AG10803 (cell line): ENCODE results near the gene MAOA.
"Not testable (repeated sequence)": the region's sequence is repeated elsewhere in the genome, so short reads cannot be mapped to it uniquely, and the experiment has no call there.

Source experiments
- DNase-seq: peaks from one replicate; pipeline ENCODE4 v3.0.0; 2010; ENCODE audit warnings: low read depth
- H3K4me3 ChIP-seq: 2 replicates; pipeline ENCODE4 v1.5.1; 2011; ENCODE audit warnings: mild to moderate bottlenecking, low read length, control low read depth
- TF ChIP-seq, protein P1 (sequence below): conservative IDR thresholded peaks from 2 replicates; pipeline ENCODE4 v1.5.1; 2011; ENCODE audit warnings: mild to moderate bottlenecking, low read length, control low read depth, inconsistent platforms

Gene MAOA

DNA sequence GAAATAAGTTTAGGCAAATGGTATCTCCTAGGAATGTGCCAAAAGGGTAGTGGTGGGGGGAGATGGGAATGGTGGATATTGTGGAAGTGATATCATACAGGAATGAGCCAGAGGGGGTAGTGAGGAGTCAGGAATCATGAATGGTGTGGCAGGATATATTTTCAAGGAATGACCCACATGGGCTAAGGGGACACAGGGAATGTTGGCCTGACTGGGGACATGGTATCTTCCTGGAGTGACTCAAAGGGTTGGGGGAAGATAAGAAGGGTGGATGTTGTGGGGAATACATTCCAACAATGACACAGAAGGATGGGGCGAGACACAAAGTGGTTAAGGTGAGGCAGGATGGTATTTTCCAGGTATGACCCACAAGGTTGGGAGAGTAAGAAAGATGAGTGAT lies 60.6 kb downstream of the MAOA start:
- DNase-seq = no peak
- TF ChIP-seq, protein P1, sequence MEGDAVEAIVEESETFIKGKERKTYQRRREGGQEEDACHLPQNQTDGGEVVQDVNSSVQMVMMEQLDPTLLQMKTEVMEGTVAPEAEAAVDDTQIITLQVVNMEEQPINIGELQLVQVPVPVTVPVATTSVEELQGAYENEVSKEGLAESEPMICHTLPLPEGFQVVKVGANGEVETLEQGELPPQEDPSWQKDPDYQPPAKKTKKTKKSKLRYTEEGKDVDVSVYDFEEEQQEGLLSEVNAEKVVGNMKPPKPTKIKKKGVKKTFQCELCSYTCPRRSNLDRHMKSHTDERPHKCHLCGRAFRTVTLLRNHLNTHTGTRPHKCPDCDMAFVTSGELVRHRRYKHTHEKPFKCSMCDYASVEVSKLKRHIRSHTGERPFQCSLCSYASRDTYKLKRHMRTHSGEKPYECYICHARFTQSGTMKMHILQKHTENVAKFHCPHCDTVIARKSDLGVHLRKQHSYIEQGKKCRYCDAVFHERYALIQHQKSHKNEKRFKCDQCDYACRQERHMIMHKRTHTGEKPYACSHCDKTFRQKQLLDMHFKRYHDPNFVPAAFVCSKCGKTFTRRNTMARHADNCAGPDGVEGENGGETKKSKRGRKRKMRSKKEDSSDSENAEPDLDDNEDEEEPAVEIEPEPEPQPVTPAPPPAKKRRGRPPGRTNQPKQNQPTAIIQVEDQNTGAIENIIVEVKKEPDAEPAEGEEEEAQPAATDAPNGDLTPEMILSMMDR = no peak
- H3K4me3 ChIP-seq = no peak overlapping the region

DNA sequence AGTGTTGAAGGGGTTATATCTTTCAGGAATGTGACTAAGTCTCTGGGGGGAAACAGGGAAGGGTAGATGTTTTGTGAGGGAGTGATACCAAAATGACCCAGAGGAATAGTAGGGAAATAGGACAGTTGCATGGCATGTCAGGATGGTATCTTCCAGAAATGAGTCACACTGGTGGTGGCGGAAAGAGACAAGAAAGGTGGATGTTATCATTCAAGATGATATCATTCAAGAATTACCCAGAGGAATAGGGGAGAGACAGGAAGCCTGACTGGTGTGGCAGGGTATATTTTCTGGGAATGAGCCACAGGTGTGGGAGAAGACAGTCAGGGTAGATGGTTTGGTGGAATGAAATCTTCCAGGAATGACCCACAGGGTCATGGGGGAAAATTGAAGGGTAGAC lies 61.1 kb downstream of the MAOA start:
- TF ChIP-seq, protein P1 = no peak
- DNase-seq = no peak
- no peak overlapping the region for H3K4me3 ChIP-seq

DNA sequence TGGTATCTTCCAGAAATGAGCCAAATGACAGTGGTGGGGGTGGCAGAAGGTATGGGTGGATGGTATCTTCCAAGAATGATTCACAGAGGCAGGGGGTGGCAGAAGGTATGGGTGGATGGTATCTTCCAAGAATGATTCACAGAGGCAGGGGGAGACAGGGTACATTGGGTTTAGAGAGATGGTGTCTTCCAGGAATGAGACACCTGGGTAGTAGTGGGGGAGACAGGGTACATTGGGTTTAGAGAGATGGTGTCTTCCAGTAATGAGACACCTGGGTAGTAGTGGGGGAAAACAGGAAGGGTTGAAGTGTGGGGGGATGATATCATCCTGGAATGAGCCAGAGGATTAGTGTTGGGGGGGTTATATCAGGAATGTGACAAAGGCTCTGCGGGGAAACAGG lies 62.0 kb downstream of the MAOA start:
- TF ChIP-seq, protein P1 = no peak
- DNase-seq = no peak
- no peak overlapping the region for H3K4me3 ChIP-seq

DNA sequence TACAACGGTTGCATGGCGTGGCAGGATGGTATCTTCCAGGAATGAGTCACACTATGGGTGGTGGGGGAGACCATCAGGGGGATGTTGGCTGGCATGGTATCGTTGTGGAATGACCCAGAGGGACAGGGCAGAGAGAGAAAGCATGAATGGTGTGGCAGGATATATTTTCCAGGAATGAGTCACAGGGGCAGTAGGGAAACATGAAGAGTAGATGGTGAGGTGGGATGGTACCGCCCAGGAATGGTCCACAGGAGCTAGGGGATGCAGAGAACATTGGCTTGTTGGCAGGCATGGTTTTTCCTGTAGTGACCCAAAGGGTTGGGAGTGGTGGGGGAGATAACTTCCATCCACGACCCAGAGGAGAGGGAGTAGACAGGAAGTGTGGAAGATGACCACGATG lies 62.4 kb downstream of the MAOA start:
- DNase-seq = no peak
- TF ChIP-seq, protein P1 = no peak
- no peak overlapping the region for H3K4me3 ChIP-seq

DNA sequence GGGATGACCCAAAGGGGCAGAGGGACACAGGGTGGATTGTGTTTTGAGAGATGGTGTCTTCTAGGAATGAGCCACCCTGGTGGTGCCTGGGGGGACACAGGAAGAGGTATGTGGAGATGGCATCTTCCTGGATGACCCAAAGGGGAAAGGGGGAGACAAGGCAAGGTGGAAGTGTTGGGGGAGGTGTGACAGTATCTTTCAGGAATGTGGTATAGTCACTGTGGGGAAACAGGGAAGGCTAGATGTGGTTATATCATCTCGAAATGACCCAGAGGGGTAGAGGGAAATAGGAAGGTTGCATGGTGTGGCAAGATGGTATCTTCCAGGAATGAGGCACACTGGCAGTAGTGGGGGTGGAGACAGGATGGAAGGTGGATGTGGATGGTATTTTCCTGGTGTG lies 62.9 kb downstream of the MAOA start:
- DNase-seq = no peak

DNA sequence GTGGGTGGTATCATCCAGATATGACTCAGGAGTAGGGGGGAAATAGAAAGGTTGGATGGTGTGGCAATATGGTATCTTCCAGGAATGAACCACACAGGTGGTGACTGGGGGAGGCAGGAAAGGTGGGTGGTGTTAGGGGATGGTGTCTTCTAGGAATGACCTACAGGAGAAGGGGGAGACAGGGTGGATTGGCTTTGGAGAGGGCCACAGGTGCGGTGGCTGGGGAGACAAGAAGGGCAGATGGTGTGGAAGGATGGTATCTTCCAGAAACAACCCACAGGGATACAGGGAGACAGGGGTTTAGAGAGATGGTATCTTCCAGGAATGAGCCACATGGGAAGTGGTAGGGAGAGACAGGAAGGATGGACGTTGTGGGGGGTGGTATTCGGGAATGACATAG lies 64.0 kb downstream of the MAOA start:
- TF ChIP-seq, protein P1 = no peak
- H3K4me3 ChIP-seq = no peak overlapping the region
- no peak for DNase-seq

More for the DNA sequence above, 62.9 kb downstream of the MAOA start:
- H3K4me3 ChIP-seq = no peak overlapping the region
- TF ChIP-seq, protein P1 = no peak

DNA sequence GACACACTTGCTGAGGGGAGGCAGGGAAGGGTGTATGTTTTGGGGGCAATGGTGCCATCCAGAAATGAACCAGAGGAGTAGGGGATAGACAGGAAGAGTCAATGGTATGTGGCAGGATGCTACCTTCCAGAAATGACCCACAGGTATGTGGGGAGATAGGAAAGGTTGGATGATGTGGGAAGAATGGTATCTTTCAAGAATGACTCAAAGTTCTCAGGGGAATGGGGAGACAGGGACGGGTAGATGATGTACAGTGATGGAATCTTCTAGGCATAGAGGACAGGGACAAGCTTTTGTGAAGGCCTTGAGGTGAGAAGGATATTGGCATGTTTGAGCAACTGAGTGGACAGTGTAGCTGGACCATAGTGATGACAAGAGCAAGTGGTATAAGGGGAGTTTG lies 64.9 kb downstream of the MAOA start:
- H3K4me3 ChIP-seq = no peak overlapping the region
- TF ChIP-seq, protein P1 = no peak

DNA sequence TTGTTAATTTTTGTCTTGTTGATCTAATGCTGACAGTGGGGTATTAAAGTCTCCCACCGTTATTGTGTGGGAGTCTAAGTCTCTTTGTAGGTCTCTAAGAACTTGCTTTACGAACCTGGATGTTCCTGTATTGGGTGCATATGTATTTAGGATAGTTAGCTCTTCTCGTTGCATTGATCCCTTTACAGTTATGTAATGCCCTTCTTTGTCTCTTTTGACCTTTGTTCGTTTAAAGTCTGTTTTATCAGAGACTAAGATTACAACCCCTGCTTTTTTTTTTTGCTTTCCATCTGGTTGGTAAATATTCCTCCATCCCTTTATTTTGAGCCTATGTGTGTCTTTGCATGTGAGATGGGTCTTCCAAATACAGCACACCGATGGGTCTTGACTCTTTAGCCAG lies 69.1 kb downstream of the MAOA start:
- DNase-seq, H3K4me3 ChIP-seq: not testable (repeated sequence)

More for the DNA sequence above, 64.9 kb downstream of the MAOA start:
- no peak for DNase-seq

DNA sequence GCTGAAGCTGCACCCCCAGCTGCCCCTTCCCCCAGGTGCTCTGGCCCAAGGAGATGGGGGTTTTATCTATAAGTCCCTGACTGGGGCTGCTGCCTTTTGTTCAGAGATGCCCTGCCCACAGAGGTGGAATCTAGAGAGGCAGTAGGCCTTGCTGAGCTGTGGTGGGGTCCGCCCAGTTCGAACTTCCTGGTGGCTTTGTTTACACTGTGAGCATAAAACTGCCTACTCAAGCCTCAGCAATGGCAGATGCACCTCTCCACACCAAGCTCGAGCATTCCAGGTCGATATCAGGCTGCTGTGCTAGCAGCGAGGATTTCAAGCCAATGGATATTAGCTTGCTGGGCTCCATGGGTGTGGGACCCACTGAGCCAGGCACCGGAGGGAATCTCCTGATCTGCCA lies 71.2 kb downstream of the MAOA start:
- not testable (repeated sequence) for DNase-seq, H3K4me3 ChIP-seq
